GM12878 (cell line): ENCODE measurements around the gene TMBIM1.
"Not testable (repeated sequence)": the region's sequence is repeated elsewhere in the genome, so short reads cannot be mapped to it uniquely, and the experiment has no call there.

Experiments used
- BACH1 ChIP-seq: fragments of 450-650 bp; IDR thresholded peaks from 2 replicates; pipeline ENCODE4 v1.6.1; 2017; ENCODE audit warnings: mild to moderate bottlenecking, borderline replicate concordance
- HDAC2 ChIP-seq: fragments of 200-600 bp; sonication (generic); IDR thresholded peaks from 2 replicates; pipeline ENCODE4 v1.6.1; 2017
- JUNB ChIP-seq: IDR thresholded peaks from 2 replicates; pipeline ENCODE4 v1.6.1; 2016; ENCODE audit warnings: antibody characterized with exemption, mild to moderate bottlenecking
- MTA2 ChIP-seq: fragments of 450-650 bp; IDR thresholded peaks from 2 replicates; pipeline ENCODE4 v1.6.1; 2016; ENCODE audit warnings: low read depth, mild to moderate bottlenecking, moderate library complexity
- NBN ChIP-seq: fragments of 450-650 bp; IDR thresholded peaks from 2 replicates; pipeline ENCODE4 v1.6.1; 2016
- POLR2A ChIP-seq: IDR thresholded peaks from 2 replicates; pipeline ENCODE4 v1.6.1; 2011; ENCODE audit warnings: low read depth, mild to moderate bottlenecking, low read length
- SIN3A ChIP-seq: IDR thresholded peaks from 2 replicates; pipeline ENCODE4 v1.6.1; 2012; ENCODE audit warnings: low read depth, low read length, improper control_type of control experiment
- SMC3 ChIP-seq: IDR thresholded peaks from 2 replicates; pipeline ENCODE4 v1.6.1; 2011; ENCODE audit warnings: low read length, improper control_type of control experiment, borderline replicate concordance
- SUZ12 ChIP-seq: fragments of 200-600 bp; sonication (generic); IDR thresholded peaks from one replicate; pipeline ENCODE4 v1.6.1; 2018; ENCODE audit warnings: antibody characterized with exemption, mild to moderate bottlenecking; ENCODE audit not compliant: unreplicated experiment
- TF ChIP-seq, protein P1 (sequence below), 3 experiments: IDR thresholded peaks in 2 of 3; conservative IDR thresholded peaks in 1 of 3; 2 replicates each; pipeline ENCODE4 v1.5.1; 2011; ENCODE audit warnings: low read depth in 3 of 3, low read length in 3 of 3, mild to moderate bottlenecking in 3 of 3, control low read depth in 2 of 3, moderate library complexity in 2 of 3, inconsistent platforms in 1 of 3, mixed read lengths in 1 of 3; ENCODE audit not compliant: control insufficient read depth in 2 of 3, insufficient read depth in 1 of 3; ENCODE audit errors: extremely low read depth in 1 of 3
- TF ChIP-seq, protein P2 (sequence below): fragments of 450-650 bp; IDR thresholded peaks from 2 replicates; pipeline ENCODE4 v1.6.1; 2017; ENCODE audit warnings: mild to moderate bottlenecking
- TF ChIP-seq, protein P3 (sequence below): IDR thresholded peaks from 2 replicates; pipeline ENCODE4 v1.6.1; 2011; ENCODE audit warnings: borderline replicate concordance, low read depth, mild to moderate bottlenecking, moderate library complexity, low read length; ENCODE audit not compliant: insufficient read depth, poor library complexity, severe bottlenecking
- TF ChIP-seq, protein P4 (sequence below): fragments of 450-650 bp; formaldehyde crosslinking; IDR thresholded peaks from 2 replicates; pipeline ENCODE4 v1.4.0; 2020; ENCODE audit warnings: mild to moderate bottlenecking, moderate library complexity
- TF ChIP-seq, protein P5 (sequence below): IDR thresholded peaks from 2 replicates; pipeline ENCODE4 v1.6.1; 2012; ENCODE audit warnings: low read depth, low read length, improper control_type of control experiment

DNA sequence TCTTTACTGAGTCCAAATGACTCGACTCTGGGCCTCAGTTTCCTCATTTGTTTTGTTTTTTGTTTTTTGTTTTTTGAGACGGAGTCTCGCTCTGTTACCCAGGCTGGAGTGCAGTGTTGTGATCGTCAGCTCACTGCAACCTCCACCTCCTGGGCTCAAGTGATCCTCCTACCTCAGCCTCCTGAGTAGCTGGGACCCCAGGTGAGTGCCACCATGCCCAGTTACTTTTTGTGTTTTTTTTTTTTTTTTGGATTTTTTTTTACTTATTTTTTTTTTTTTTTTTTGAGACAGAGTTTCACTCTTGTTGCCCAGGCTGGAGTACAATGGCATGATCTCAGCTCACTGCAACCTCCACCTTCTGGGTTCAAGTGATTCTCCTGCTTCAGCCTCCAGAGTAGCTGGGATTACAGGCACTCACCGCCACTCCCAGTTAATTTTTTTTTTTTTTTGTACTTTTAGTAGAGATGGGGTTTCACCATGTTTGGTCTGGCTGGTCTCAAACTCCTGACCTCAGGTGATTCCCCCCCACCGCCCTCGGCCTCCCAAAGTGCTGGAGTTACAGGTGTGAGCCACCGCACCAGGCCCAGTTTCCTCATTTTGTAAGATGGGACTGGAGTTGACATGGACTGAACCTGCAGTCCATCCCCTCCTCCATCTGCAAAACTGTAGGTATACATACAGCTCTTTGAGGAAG is 18.9 kb downstream of the TMBIM1 start:
- TF ChIP-seq, protein P1, sequence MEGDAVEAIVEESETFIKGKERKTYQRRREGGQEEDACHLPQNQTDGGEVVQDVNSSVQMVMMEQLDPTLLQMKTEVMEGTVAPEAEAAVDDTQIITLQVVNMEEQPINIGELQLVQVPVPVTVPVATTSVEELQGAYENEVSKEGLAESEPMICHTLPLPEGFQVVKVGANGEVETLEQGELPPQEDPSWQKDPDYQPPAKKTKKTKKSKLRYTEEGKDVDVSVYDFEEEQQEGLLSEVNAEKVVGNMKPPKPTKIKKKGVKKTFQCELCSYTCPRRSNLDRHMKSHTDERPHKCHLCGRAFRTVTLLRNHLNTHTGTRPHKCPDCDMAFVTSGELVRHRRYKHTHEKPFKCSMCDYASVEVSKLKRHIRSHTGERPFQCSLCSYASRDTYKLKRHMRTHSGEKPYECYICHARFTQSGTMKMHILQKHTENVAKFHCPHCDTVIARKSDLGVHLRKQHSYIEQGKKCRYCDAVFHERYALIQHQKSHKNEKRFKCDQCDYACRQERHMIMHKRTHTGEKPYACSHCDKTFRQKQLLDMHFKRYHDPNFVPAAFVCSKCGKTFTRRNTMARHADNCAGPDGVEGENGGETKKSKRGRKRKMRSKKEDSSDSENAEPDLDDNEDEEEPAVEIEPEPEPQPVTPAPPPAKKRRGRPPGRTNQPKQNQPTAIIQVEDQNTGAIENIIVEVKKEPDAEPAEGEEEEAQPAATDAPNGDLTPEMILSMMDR (IDR thresholded peaks at IDR 0.05 in 2 of 3, conservative IDR thresholded peaks at IDR 0.05 in 1 of 3; ENCODE audit: control insufficient read depth in 2 of 3, extremely low read depth in 1 of 3, insufficient read depth in 1 of 3, low read depth in 3 of 3, low read length in 3 of 3) = not testable (repeated sequence)
- not testable (repeated sequence) for TF ChIP-seq SUZ12, BACH1, SMC3, POLR2A, JUNB, MTA2, SIN3A, NBN, HDAC2
- TF ChIP-seq, protein P2, sequence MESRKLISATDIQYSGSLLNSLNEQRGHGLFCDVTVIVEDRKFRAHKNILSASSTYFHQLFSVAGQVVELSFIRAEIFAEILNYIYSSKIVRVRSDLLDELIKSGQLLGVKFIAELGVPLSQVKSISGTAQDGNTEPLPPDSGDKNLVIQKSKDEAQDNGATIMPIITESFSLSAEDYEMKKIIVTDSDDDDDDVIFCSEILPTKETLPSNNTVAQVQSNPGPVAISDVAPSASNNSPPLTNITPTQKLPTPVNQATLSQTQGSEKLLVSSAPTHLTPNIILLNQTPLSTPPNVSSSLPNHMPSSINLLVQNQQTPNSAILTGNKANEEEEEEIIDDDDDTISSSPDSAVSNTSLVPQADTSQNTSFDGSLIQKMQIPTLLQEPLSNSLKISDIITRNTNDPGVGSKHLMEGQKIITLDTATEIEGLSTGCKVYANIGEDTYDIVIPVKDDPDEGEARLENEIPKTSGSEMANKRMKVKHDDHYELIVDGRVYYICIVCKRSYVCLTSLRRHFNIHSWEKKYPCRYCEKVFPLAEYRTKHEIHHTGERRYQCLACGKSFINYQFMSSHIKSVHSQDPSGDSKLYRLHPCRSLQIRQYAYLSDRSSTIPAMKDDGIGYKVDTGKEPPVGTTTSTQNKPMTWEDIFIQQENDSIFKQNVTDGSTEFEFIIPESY = not testable (repeated sequence)
- TF ChIP-seq, protein P3, sequence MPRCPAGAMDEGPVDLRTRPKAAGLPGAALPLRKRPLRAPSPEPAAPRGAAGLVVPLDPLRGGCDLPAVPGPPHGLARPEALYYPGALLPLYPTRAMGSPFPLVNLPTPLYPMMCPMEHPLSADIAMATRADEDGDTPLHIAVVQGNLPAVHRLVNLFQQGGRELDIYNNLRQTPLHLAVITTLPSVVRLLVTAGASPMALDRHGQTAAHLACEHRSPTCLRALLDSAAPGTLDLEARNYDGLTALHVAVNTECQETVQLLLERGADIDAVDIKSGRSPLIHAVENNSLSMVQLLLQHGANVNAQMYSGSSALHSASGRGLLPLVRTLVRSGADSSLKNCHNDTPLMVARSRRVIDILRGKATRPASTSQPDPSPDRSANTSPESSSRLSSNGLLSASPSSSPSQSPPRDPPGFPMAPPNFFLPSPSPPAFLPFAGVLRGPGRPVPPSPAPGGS = not testable (repeated sequence)
- TF ChIP-seq, protein P4, sequence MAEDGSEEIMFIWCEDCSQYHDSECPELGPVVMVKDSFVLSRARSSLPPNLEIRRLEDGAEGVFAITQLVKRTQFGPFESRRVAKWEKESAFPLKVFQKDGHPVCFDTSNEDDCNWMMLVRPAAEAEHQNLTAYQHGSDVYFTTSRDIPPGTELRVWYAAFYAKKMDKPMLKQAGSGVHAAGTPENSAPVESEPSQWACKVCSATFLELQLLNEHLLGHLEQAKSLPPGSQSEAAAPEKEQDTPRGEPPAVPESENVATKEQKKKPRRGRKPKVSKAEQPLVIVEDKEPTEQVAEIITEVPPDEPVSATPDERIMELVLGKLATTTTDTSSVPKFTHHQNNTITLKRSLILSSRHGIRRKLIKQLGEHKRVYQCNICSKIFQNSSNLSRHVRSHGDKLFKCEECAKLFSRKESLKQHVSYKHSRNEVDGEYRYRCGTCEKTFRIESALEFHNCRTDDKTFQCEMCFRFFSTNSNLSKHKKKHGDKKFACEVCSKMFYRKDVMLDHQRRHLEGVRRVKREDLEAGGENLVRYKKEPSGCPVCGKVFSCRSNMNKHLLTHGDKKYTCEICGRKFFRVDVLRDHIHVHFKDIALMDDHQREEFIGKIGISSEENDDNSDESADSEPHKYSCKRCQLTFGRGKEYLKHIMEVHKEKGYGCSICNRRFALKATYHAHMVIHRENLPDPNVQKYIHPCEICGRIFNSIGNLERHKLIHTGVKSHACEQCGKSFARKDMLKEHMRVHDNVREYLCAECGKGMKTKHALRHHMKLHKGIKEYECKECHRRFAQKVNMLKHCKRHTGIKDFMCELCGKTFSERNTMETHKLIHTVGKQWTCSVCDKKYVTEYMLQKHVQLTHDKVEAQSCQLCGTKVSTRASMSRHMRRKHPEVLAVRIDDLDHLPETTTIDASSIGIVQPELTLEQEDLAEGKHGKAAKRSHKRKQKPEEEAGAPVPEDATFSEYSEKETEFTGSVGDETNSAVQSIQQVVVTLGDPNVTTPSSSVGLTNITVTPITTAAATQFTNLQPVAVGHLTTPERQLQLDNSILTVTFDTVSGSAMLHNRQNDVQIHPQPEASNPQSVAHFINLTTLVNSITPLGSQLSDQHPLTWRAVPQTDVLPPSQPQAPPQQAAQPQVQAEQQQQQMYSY (CRISPR knock-in tag) = not testable (repeated sequence)
- TF ChIP-seq, protein P5, sequence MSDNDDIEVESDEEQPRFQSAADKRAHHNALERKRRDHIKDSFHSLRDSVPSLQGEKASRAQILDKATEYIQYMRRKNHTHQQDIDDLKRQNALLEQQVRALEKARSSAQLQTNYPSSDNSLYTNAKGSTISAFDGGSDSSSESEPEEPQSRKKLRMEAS = not testable (repeated sequence)
